Right atrium auricular region (tissue), 2 donors: ENCODE measurements around the gene NNT. TPM values are rescaled to one million over a fixed set of nuclear protein-coding genes. Genes with fewer than 3 reads are reported as not detected.
"Not testable (repeated sequence)": the region's sequence is repeated elsewhere in the genome, so short reads cannot be mapped to it uniquely, and the experiment has no call there.

ENCODE experiments used
- DNase-seq: peaks from one replicate; pipeline ENCODE4 v3.0.0-alpha.2; 2019; ENCODE audit warnings: low spot score
- H3K27ac ChIP-seq, 2 donors: fragments of 200-600 bp; sonication (generic); 1 replicate in 1 of 2; 2 replicates in 1 of 2; pipeline ENCODE4 v1.5.1; 2016 to 2019
- H3K27me3 ChIP-seq, 2 donors: fragments of 200-600 bp; sonication (generic); one replicate each; pipeline versions ENCODE4 v1.5.1 to v1.6.0; 2017 to 2019
- H3K36me3 ChIP-seq: fragments of 200-600 bp; sonication (generic); one replicate; pipeline ENCODE4 v1.5.1; 2016
- H3K4me1 ChIP-seq, 2 donors: fragments of 200-600 bp; sonication (generic); one replicate each; pipeline versions ENCODE4 v1.5.1 to v1.6.0; 2017 to 2019
- H3K4me3 ChIP-seq, 2 donors: fragments of 200-600 bp; sonication (generic); 1 replicate in 1 of 2; 2 replicates in 1 of 2; pipeline ENCODE4 v1.5.1; 2017 to 2019; ENCODE audit warnings: mild to moderate bottlenecking in 1 of 2, moderate library complexity in 1 of 2
- H3K9me3 ChIP-seq, 2 donors: fragments of 200-600 bp; sonication (generic); one replicate each; pipeline ENCODE4 v1.5.1; 2019
- total RNA-seq, 2 donors: library from RNA; depleted of rRNA; stranded (reverse); fragments of >200 nt; gene quantifications; one replicate each; pipeline ENCODE4 v1.1.0, GENCODE V29; 2016
- TF ChIP-seq, protein P1 (sequence below), 2 donors: fragments of 200-600 bp; sonication (generic); IDR thresholded peaks; one replicate each; pipeline ENCODE4 v1.5.1; 2019; ENCODE audit warnings: antibody characterized with exemption in 2 of 2

NNT gene
- total RNA-seq, 2 donors from 2014 or later = 109 to 328 TPM

DNA sequence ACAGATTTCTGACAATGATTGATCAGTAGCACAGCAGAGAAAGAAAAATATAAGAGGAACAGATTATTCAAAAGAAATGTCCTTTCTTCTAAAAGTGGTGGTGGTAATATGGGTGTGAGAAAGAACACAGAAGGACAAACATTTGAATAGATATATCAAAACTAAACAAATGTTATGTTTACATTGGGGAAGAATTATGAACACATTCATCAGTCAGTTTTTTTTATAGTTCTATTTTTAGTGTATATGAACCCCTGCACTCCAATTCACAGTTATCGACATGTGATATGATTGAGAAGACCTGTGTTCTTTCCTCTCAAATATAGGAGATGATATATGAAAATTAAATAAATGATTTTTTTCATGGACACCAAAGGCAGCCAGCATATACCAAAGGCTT lies 128.6 kb downstream of the NNT start:
- no peak for DNase-seq
- no peaks in the 10 kb centered on the region for H3K4me1 ChIP-seq
- H3K36me3 ChIP-seq = no peaks in the 10 kb centered on the region
- H3K9me3 ChIP-seq = no peaks in the 10 kb centered on the region
- H3K27me3 ChIP-seq = no peaks in the 10 kb centered on the region
- TF ChIP-seq, protein P1, sequence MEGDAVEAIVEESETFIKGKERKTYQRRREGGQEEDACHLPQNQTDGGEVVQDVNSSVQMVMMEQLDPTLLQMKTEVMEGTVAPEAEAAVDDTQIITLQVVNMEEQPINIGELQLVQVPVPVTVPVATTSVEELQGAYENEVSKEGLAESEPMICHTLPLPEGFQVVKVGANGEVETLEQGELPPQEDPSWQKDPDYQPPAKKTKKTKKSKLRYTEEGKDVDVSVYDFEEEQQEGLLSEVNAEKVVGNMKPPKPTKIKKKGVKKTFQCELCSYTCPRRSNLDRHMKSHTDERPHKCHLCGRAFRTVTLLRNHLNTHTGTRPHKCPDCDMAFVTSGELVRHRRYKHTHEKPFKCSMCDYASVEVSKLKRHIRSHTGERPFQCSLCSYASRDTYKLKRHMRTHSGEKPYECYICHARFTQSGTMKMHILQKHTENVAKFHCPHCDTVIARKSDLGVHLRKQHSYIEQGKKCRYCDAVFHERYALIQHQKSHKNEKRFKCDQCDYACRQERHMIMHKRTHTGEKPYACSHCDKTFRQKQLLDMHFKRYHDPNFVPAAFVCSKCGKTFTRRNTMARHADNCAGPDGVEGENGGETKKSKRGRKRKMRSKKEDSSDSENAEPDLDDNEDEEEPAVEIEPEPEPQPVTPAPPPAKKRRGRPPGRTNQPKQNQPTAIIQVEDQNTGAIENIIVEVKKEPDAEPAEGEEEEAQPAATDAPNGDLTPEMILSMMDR (IDR thresholded peaks at IDR 0.05) = no peak
- no peak overlapping the region for H3K4me3 ChIP-seq
- no peak overlapping the region for H3K27ac ChIP-seq

DNA sequence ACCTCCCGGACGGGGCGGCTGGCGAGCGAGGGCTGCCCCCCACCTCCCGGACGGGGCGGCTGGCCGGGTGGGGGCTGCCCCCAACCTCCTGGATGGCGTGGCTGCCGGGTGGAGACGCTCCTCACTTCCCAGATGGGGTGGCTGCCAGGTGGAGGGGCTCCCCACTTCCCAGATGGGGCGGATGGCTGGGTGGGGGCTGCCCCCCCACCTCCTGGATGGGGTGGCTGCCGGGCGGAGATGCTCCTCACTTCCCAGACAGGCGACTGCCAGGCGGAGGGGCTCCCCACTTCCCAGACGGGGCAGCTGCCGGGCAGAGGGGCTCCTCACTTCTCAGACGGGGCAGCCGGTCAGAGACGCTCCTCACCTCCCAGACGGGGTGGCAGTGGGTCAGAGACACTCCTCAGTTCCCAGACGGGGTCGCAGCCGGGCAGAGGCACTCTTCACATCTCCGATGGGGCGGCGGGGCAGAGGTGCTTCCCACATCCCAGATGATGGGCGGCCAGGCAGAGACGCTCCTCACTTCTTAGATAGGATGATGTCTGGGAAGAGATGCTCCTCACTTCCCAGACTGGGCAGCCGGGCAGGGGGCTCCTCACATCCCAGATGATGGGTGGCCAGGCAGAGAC lies 143.1 kb downstream of the NNT start:
- not testable (repeated sequence) for DNase-seq, H3K27ac ChIP-seq, H3K9me3 ChIP-seq, H3K27me3 ChIP-seq, H3K4me1 ChIP-seq, H3K36me3 ChIP-seq, H3K4me3 ChIP-seq

DNA sequence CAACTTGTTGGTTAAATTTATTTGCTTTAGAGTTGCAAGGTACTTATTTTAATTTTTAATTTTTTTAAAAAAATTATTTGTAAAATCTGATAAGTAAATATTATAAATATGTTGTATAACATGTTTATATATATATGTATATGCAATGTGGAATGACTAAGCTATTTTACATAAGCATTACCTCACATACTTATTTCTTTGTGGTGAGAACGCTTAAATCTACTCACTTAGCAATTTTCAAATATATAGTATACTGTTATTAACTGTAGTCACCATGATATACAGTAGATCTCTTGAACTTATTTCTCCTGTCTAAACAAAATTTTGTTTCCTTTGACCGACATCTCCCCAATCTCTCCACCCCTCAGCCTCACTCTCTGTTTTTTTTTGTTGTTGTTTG lies 147.8 kb downstream of the NNT start:
- no peak overlapping the region for H3K27ac ChIP-seq
- DNase-seq = no peak
- TF ChIP-seq, protein P1 (IDR thresholded peaks at IDR 0.05) = no peak
- no peak overlapping the region for H3K4me3 ChIP-seq
- H3K4me1 ChIP-seq = no peaks in the 10 kb centered on the region
- H3K36me3 ChIP-seq = no peaks in the 10 kb centered on the region
- H3K27me3 ChIP-seq = no peaks in the 10 kb centered on the region
- H3K9me3 ChIP-seq = no peaks in the 10 kb centered on the region

DNA sequence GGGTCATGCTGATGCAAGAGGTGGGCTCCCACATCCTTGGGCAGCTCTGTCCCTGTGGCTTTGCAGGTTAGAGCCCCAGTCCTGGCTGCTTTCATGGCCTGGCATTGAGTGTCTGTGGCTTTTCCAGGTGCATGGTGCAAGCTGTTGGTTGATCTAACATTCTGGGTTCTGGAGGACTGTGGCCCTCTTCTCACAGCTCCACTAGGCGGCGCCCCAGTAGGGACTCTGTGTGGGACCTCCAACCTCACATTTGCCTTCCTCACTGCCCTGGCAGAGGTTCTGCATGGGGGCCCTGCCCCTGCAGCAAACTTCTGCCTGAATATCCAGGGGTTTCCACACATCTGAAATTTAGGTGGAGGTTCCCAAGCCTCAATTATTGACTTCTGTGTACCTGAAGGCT lies 150.1 kb downstream of the NNT start:
- no peak overlapping the region for H3K27ac ChIP-seq
- TF ChIP-seq, protein P1 (IDR thresholded peaks at IDR 0.05) = no peak
- peaks cover 0 to 7% of the 10 kb centered on the region in 2 donors for H3K9me3 ChIP-seq
- no peaks in the 10 kb centered on the region for H3K36me3 ChIP-seq
- no peaks in the 10 kb centered on the region for H3K4me1 ChIP-seq
- no peak overlapping the region for H3K4me3 ChIP-seq
- DNase-seq = no peak
- no peaks in the 10 kb centered on the region for H3K27me3 ChIP-seq

Other genes starting within 250 kb of the NNT start
- 1 to 10 TPM in 1 of 2 donors, under 1 TPM in 1; 0.30 to 1.3 TPM for gene CCL28, start 190.8 kb upstream of the NNT start, total RNA-seq
- 10 to 100 TPM in 1 of 2 donors, 1 to 10 TPM in 1; 6.0 to 10.4 TPM for gene TMEM267, start 119.3 kb upstream of the NNT start, total RNA-seq
- gene C5orf34, start 88.0 kb upstream of the NNT start, total RNA-seq = under 1 TPM; 0.51 to 0.56 TPM
- gene PAIP1, start 46.1 kb upstream of the NNT start, total RNA-seq = 10 to 100 TPM; 68.0 to 80.3 TPM